Endothelial cell of umbilical vein (primary cell): ENCODE results near the gene C2orf76. TPM values are rescaled to one million over a fixed set of nuclear protein-coding genes. Genes with fewer than 3 reads are reported as not detected.

Experiments
- BruUV-seq: library from RNA; stranded (reverse); fragments of 400-500 nt; replicated peaks from 2 replicates; lab custom pipeline; 2021; lab: Mats Ljungman, UMichigan
- CTCF ChIA-PET: fragments of 300-600, 350-600 bp; sonication (Branson Sonifier 250); formaldehyde crosslinking; loops from one replicate; lab custom pipeline; 2021; ENCODE audit warnings: antibody characterized with exemption, inconsistent platforms; lab: Charles Lee
- POLR2A ChIA-PET: fragments of 300-600, 350-600 bp; sonication (Branson Sonifier 250); formaldehyde crosslinking; loops from one replicate; lab custom pipeline; 2021; ENCODE audit warnings: antibody characterized with exemption, inconsistent platforms; lab: Charles Lee
- DNase-seq: peaks from one replicate; pipeline ENCODE4 v3.0.0-alpha.2; 2011; ENCODE audit warnings: low read depth, low spot score
- FAIRE-seq: peaks from 2 replicates; lab custom pipeline; 2011; peaks lifted over from hg19 to GRCh38; lab: Jason Lieb, UNC
- H2AFZ ChIP-seq: 2 replicates; pipeline ENCODE4 v1.6.0; 2012; ENCODE audit warnings: low read depth, low read length, control low read depth, inconsistent platforms
- H3K27ac ChIP-seq: 2 replicates; pipeline ENCODE4 v1.5.1; 2011; ENCODE audit warnings: low read depth, mild to moderate bottlenecking, control low read depth, low read length, moderate library complexity; ENCODE audit not compliant: insufficient read depth
- H3K27me3 ChIP-seq, 2 experiments: 2 replicates each; pipeline versions ENCODE4 v1.6.0 to v1.6.1; 2011; ENCODE audit warnings: low read length in 2 of 2, mixed read lengths in 1 of 2; ENCODE audit not compliant: control insufficient read depth in 2 of 2, insufficient read depth in 2 of 2
- H3K36me3 ChIP-seq, 2 experiments: 2 replicates in 1 of 2; 3 replicates in 1 of 2; pipeline ENCODE4 v1.5.1; 2011; ENCODE audit warnings: low read length in 2 of 2, mild to moderate bottlenecking in 1 of 2, moderate library complexity in 1 of 2; ENCODE audit not compliant: control insufficient read depth in 2 of 2, insufficient read depth in 2 of 2; ENCODE audit errors: extremely low read depth in 1 of 2
- H3K4me1 ChIP-seq: 3 replicates; pipeline ENCODE4 v1.5.1; 2011; ENCODE audit warnings: mild to moderate bottlenecking, low read length; ENCODE audit not compliant: control insufficient read depth, insufficient read depth; ENCODE audit errors: extremely low read depth
- H3K4me2 ChIP-seq: 2 replicates; pipeline ENCODE4 v1.6.1; 2011; ENCODE audit warnings: low read length, control low read depth, mixed read lengths; ENCODE audit not compliant: insufficient read depth
- H3K4me3 ChIP-seq, 3 experiments: fragments of 200-600 bp in 1 of 3; sonication (generic), shearing (Covaris generic) in 1 of 3; replicated peaks in 1 of 3; 2 replicates each; pipeline ENCODE4 v1.5.1; 2011 to 2016; ENCODE audit warnings: control low read depth in 3 of 3, low read length in 3 of 3, mild to moderate bottlenecking in 2 of 3, inconsistent platforms in 1 of 3, low read depth in 1 of 3, moderate library complexity in 1 of 3; ENCODE audit not compliant: insufficient read depth in 1 of 3
- H3K79me2 ChIP-seq: 2 replicates; pipeline ENCODE4 v1.6.0; 2012; ENCODE audit warnings: low read length, inconsistent platforms; ENCODE audit not compliant: control insufficient read depth, insufficient read depth
- H3K9ac ChIP-seq: replicated peaks from 2 replicates; pipeline ENCODE3; 2011; ENCODE audit warnings: low read length, control low read depth; ENCODE audit not compliant: insufficient read depth; ENCODE audit errors: extremely low read depth
- H3K9me1 ChIP-seq: replicated peaks from 3 replicates; pipeline ENCODE4 v1.6.0; 2011; ENCODE audit warnings: mild to moderate bottlenecking, low read length; ENCODE audit not compliant: control insufficient read depth, insufficient read depth; ENCODE audit errors: extremely low read depth
- H3K9me3 ChIP-seq: replicated peaks from 2 replicates; pipeline ENCODE4 v1.5.1; 2012; ENCODE audit warnings: low read length, inconsistent platforms; ENCODE audit not compliant: control insufficient read depth, insufficient read depth
- H4K20me1 ChIP-seq: replicated peaks from 2 replicates; pipeline ENCODE3; 2011; ENCODE audit warnings: mild to moderate bottlenecking, low read length; ENCODE audit not compliant: control insufficient read depth, insufficient read depth; ENCODE audit errors: extremely low read depth
- EZH2 ChIP-seq: IDR thresholded peaks from 2 replicates; pipeline ENCODE4 v1.6.1; 2012; ENCODE audit warnings: borderline replicate concordance, low read depth, mild to moderate bottlenecking, moderate library complexity, low read length, inconsistent platforms; ENCODE audit not compliant: severe bottlenecking
- FOS ChIP-seq: IDR thresholded peaks from 2 replicates; pipeline ENCODE4 v1.6.1; 2011; ENCODE audit warnings: mild to moderate bottlenecking, low read length, moderate library complexity, borderline replicate concordance; ENCODE audit not compliant: insufficient read depth
- GATA2 ChIP-seq: IDR thresholded peaks from 2 replicates; pipeline ENCODE4 v1.7.0; 2011; ENCODE audit warnings: low read depth, mild to moderate bottlenecking, moderate library complexity, mixed read lengths, low read length; ENCODE audit not compliant: insufficient read length, insufficient read depth
- JUN ChIP-seq: IDR thresholded peaks from 2 replicates; pipeline ENCODE4 v1.6.1; 2011; ENCODE audit warnings: borderline replicate concordance, low read depth; ENCODE audit not compliant: insufficient read length, insufficient read depth
- MYC ChIP-seq: IDR thresholded peaks from one replicate; pipeline ENCODE4 v1.6.1; 2011; ENCODE audit warnings: mild to moderate bottlenecking, low read depth, low read length
- POLR2A ChIP-seq: IDR thresholded peaks from 2 replicates; pipeline ENCODE4 v1.6.1; 2012; ENCODE audit warnings: low read depth, mild to moderate bottlenecking, control low read depth, low read length
- POLR2AphosphoS5 ChIP-seq: IDR thresholded peaks from 2 replicates; pipeline ENCODE4 v1.6.1; 2012; ENCODE audit warnings: low read depth, mild to moderate bottlenecking, control low read depth, low read length, moderate library complexity; ENCODE audit not compliant: insufficient read depth
- dilution Hi-C: fragments of 300-500 bp; cut with MboI; formaldehyde crosslinking; loops from one replicate; pipeline ENCODE4 v1.15.0; 2019; ENCODE audit warnings: low sequenced_read_pairs; ENCODE audit not compliant: extremely low pct_ligation_motif_present
- intact Hi-C: fragments of 100-400 bp; cut with micrococcal nuclease; formaldehyde crosslinking; loops from one replicate; pipeline ENCODE4 v1.10.0; 2022
- polyA plus RNA-seq, 4 experiments: library from polyadenylated mRNA; depleted of rRNA in 3 of 4; stranded (reverse) in 3 of 4; unstranded in 1 of 4; fragments of >200 nt; gene quantifications; 2 replicates each; pipeline versions ENCODE4 v1.2.1 to v1.2.3, GENCODE V29; 2011 to 2012; ENCODE audit warnings: missing spikeins in 1 of 4
- total RNA-seq: library from RNA; stranded (reverse); gene quantifications from 2 replicates; pipeline ENCODE4 v1.2.3, GENCODE V29; 2021
- TF ChIP-seq, protein P1 (sequence below), 2 donors: IDR thresholded peaks; 1 replicate in 1 of 2; 2 replicates in 1 of 2; pipeline ENCODE4 v1.5.1; 2011; ENCODE audit warnings: low read length in 2 of 2, mild to moderate bottlenecking in 2 of 2, moderate library complexity in 2 of 2, control low read depth in 1 of 2, inconsistent platforms in 1 of 2, low read depth in 1 of 2; ENCODE audit not compliant: insufficient read depth in 1 of 2; ENCODE audit errors: extremely low read depth in 1 of 2
- TF ChIP-seq, protein P2 (sequence below): IDR thresholded peaks from 2 replicates; pipeline ENCODE4 v1.6.1; 2011; ENCODE audit not compliant: insufficient read depth, insufficient read length

The C2orf76 gene
- total and polyA plus RNA-seq, 2 donors (not counting 3 experiments of a cell fraction or from before 2014, with no cell fraction given) = 7.4 to 12.1 TPM

DNA sequence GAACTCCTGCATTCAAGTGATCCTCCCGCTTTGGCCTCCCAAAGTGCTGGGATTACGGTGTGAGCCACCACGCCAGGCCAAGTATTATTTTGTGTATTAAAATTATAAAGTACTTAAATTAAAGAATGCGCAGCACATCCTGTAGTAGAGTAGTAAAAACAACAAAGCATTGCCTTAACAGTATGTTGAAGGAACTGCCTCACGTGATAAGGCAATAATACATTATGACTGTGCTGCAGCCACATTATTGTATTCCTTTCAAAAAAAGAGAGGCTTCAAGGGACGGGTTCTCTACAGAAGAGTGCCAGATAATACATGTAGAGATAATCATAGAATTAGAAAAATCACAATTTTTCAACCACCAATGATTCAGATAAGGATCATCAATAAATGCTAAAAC is 33.7 kb downstream of the C2orf76 start:
- Histone ChIP-seq H3K9me1 (no peaks in the 10 kb centered on the region), H3K4me3 (no peak overlapping the region), H3K79me2 (no peaks in the 10 kb centered on the region), H2AFZ (no peak overlapping the region), H3K4me2 (no peak overlapping the region), H3K4me1 (no peaks in the 10 kb centered on the region), H3K9me3 (no peaks in the 10 kb centered on the region), H3K27ac (no peak overlapping the region), H3K27me3 (no peaks in the 10 kb centered on the region), H3K9ac (no peak overlapping the region), H4K20me1 (no peaks in the 10 kb centered on the region), H3K36me3 (no peaks in the 10 kb centered on the region)
- dilution Hi-C loops (no loop called here), intact Hi-C loops (no loop called here)
- no TSS peak for BruUV-seq
- POLR2A ChIA-PET = no interaction called here
- DNase-seq (no peak), FAIRE-seq (no peak)
- CTCF ChIA-PET = no interaction called here
- TF ChIP-seq POLR2A = no peak
- TF ChIP-seq JUN = no peak
- no peak for TF ChIP-seq EZH2
- no peak for TF ChIP-seq MYC
- TF ChIP-seq, protein P1, sequence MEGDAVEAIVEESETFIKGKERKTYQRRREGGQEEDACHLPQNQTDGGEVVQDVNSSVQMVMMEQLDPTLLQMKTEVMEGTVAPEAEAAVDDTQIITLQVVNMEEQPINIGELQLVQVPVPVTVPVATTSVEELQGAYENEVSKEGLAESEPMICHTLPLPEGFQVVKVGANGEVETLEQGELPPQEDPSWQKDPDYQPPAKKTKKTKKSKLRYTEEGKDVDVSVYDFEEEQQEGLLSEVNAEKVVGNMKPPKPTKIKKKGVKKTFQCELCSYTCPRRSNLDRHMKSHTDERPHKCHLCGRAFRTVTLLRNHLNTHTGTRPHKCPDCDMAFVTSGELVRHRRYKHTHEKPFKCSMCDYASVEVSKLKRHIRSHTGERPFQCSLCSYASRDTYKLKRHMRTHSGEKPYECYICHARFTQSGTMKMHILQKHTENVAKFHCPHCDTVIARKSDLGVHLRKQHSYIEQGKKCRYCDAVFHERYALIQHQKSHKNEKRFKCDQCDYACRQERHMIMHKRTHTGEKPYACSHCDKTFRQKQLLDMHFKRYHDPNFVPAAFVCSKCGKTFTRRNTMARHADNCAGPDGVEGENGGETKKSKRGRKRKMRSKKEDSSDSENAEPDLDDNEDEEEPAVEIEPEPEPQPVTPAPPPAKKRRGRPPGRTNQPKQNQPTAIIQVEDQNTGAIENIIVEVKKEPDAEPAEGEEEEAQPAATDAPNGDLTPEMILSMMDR (IDR thresholded peaks at IDR 0.05; ENCODE audit: extremely low read depth in 1 of 2, insufficient read depth in 1 of 2, low read depth in 1 of 2, low read length in 2 of 2) = no peak
- no peak for TF ChIP-seq GATA2
- TF ChIP-seq, protein P2, sequence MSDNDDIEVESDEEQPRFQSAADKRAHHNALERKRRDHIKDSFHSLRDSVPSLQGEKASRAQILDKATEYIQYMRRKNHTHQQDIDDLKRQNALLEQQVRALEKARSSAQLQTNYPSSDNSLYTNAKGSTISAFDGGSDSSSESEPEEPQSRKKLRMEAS = no peak
- no peak for TF ChIP-seq FOS
- no peak for TF ChIP-seq POLR2AphosphoS5
